Stimulated activated naive CD8-positive, alpha-beta T cell treated with anti-CD3 and anti-CD28 coated beads, Interleukin-15, amount 100 ng/mL, for 72 hours (primary cell): Measurements from ENCODE around the gene SLC35B1.
"Not testable (repeated sequence)": the region's sequence is repeated elsewhere in the genome, so short reads cannot be mapped to it uniquely, and the experiment has no call there.

Experiments
- ATAC-seq: fragments of 150-1000 bp; cut with Tn5 transposase; 2 replicates; pipeline ENCODE4 v1.10.0; 2021; ENCODE audit warnings: mild to moderate bottlenecking, moderate library complexity
- DNase-seq, 2 donors: peaks; one replicate each; pipeline ENCODE4 v3.0.0; 2021 to 2022
- H3K27ac Mint-ChIP-seq, 2 donors: one replicate each; pipeline ENCODE4 v1.8.0; 2022; ENCODE audit warnings: mild to moderate bottlenecking in 2 of 2, mixed read lengths in 2 of 2, moderate library complexity in 2 of 2
- H3K27me3 Mint-ChIP-seq: one replicate; pipeline ENCODE4 v1.8.0; 2022; ENCODE audit warnings: mixed read lengths
- H3K4me1 Mint-ChIP-seq: one replicate; pipeline ENCODE4 v1.8.0; 2022; ENCODE audit warnings: mild to moderate bottlenecking, mixed read lengths
- H3K4me3 Mint-ChIP-seq, 2 donors: one replicate each; pipeline ENCODE4 v1.8.0; 2022; ENCODE audit warnings: mild to moderate bottlenecking in 2 of 2, mixed read lengths in 2 of 2, moderate library complexity in 1 of 2
- H3K9me3 Mint-ChIP-seq, 2 donors: one replicate each; pipeline ENCODE4 v1.8.0; 2022; ENCODE audit warnings: mixed read lengths in 2 of 2

SLC35B1 gene

DNA sequence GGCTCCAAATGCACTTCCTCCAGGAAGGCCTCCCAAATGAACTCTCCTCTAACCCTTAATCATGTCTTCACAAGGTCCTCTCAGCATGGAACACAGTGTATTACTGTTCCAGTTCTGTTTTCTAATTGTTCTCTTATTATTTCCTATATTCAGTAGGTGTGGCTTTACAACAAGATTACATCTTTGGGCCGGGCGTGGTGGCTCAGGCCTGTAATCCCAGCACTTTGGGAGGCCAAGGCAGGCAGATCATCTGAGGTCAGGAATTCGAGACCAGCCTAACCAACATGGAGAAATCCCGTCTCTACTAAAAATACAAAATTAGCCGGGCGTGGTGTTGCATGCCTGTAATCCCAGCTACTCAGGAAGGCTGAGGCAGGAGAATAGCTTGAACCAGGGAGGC is 34.1 kb downstream of the SLC35B1 start:
- peak overlapping the region in 1 of 2 donors; percentile 43 for H3K27ac Mint-ChIP-seq
- not testable (repeated sequence) for H3K4me3 Mint-ChIP-seq, ATAC-seq, DNase-seq, H3K27me3 Mint-ChIP-seq, H3K9me3 Mint-ChIP-seq
- H3K4me1 Mint-ChIP-seq: peaks cover 68% of the 10 kb centered on the region

DNA sequence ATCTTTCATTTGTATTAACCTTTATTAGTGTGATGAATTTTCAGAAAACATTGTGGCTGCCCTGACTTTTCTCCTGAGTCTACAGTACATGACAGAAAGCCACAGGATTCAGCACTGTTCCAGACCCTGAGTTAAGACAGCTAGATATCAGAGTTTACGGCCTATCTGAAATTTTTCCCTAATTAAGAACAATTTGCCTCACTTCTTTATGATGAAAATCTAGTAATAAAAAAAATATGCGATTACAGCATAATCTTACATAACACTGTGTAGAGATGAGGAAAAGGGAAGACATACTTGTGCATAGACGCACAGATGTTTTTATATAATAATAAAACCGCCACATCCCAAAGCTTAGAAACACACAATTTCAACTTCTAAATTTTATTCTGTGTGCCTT is 37.1 kb downstream of the SLC35B1 start:
- ATAC-seq (no peak), DNase-seq (no peak)
- Mint-ChIP-seq H3K27ac (no peak overlapping the region), H3K9me3 (no peaks in the 10 kb centered on the region), H3K27me3 (no peaks in the 10 kb centered on the region), H3K4me1 (peaks cover 71% of the 10 kb centered on the region), H3K4me3 (no peak overlapping the region)

DNA sequence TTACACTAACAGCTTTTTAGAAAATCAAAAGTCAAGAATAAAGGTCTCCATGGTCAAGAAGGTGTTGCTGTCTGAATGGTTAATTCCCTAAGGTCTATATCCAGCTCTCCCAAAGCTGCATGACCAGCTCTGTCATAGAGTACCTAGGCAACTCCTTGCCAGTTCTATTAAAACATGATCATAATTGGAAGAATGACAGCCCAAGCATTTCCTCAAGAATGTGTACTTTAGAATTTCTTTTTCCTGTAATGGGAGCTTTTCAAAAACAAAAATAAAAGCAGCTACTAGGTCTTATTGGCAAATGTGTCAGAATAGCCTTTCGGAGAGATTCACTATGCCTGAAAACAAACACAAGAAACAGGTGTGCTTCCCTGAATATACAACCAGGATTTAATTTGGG is 37.8 kb downstream of the SLC35B1 start:
- H3K4me3 Mint-ChIP-seq: no peak overlapping the region
- H3K27ac Mint-ChIP-seq: no peak overlapping the region

DNA sequence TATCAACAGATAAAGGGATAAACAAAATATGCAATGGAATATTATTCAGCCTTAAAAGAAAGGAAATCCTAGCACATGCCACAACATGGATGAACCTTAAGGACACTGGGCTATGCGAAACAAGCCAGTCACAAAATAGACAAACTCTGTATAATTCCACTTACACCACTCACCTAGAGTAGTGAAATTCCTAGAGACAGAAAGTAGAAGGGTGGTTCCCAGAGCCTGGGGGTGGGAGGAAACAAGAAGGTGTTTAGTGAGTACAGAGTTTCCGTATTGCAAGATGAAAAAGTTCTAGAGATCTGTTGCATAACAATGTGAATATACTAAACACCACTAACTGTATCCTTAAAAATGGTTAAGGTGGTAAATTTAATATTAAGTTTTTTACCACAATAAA is 39.9 kb downstream of the SLC35B1 start:
- no peak overlapping the region for H3K4me3 Mint-ChIP-seq
- H3K9me3 Mint-ChIP-seq: no peaks in the 10 kb centered on the region
- H3K27me3 Mint-ChIP-seq: no peaks in the 10 kb centered on the region
- DNase-seq: no peak
- peak overlapping the region in 1 of 2 donors; percentile 13 for H3K27ac Mint-ChIP-seq
- no peak for ATAC-seq
- H3K4me1 Mint-ChIP-seq: peaks cover 66% of the 10 kb centered on the region

More for the DNA sequence above, 37.8 kb downstream of the SLC35B1 start:
- ATAC-seq: no peak
- H3K27me3 Mint-ChIP-seq: no peaks in the 10 kb centered on the region
- no peaks in the 10 kb centered on the region for H3K9me3 Mint-ChIP-seq
- DNase-seq: no peak
- H3K4me1 Mint-ChIP-seq: peaks cover 71% of the 10 kb centered on the region

DNA sequence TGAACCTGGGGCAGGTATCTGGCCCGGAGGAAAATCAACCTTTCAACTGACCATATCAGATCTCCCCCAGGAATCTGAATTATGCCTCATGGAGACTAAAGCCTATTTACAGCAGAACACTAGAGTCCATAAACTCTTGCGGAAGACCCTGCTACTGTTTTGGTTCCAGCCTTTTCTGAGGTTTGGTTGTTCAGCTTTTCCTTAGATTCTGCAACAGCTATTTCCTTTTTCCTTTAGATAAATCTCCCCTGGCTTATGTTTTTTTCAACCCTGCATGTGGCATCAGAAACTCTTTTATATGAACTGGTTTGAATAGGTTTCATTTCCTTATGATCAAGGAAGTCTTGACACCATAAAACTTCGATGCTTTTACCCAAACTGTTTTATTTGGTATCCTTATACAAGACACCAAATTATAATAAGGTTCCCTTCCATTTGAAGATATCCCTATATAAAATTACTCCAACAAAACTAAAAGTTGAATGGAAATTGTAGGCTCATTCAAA is 43.0 kb downstream of the SLC35B1 start:
- no peak overlapping the region for H3K4me3 Mint-ChIP-seq
- DNase-seq: no peak
- peaks cover 55% of the 10 kb centered on the region for H3K4me1 Mint-ChIP-seq
- no peak for ATAC-seq
- no peaks in the 10 kb centered on the region for H3K9me3 Mint-ChIP-seq
- H3K27me3 Mint-ChIP-seq: no peaks in the 10 kb centered on the region
- H3K27ac Mint-ChIP-seq: no peak overlapping the region

DNA sequence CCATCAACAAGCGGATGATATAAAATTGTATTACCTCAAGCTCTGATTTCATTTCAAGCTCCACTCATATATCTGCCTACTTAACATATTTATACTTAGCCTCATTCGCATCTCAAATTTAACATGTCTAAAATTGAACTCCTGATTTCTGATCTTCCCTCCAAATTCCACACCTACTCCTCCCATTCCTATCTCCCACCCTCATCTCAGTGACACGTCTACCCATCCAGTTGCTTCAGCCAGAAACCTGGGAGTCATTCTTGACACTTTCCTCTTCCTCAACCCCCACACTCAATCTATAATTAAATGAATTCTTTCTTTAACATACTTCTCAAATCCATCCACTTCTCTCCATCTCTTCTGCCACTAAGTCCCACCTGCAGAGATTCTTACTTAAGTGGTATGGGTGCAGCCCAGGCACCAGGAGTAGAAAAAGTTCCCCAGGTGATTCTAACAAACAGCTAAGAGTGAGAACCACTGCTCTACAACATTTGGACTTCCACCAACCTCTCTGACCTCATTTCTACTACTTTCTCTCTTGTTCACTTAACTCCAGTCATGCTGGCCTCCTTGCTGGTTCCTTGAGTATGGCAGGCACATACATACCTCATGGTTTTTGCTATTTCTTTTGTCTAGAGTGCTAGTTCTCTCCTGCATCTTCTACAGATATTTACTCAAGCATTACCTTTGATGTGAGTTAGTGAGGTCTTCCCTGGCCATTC is 47.9 kb downstream of the SLC35B1 start:
- H3K27me3 Mint-ChIP-seq: no peaks in the 10 kb centered on the region
- ATAC-seq (no peak), DNase-seq (no peak)
- peaks cover 44% of the 10 kb centered on the region for H3K4me1 Mint-ChIP-seq
- H3K4me3 Mint-ChIP-seq: no peak overlapping the region
- no peaks in the 10 kb centered on the region for H3K9me3 Mint-ChIP-seq
- no peak overlapping the region for H3K27ac Mint-ChIP-seq

DNA sequence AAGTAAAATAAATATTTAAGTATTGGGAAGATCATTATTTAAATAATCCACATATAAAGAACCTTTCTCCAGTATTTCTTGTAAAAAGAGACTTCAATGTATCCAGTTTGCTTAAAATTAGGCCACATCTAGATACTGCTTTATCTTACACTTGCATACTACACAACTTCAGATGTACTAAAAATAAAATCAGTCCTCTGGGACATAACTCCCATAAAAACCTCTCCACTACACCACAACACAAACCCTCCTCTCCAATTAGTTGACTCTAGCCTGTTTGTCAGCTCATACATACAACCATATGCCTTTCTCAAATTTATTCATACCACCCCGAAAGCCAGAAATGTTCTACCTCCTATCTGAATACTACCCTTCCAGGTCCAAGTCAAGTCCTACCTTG is 51.5 kb downstream of the SLC35B1 start:
- H3K27ac Mint-ChIP-seq: no peak overlapping the region

More for the DNA sequence above, 51.5 kb downstream of the SLC35B1 start:
- no peaks in the 10 kb centered on the region for H3K9me3 Mint-ChIP-seq
- no peak overlapping the region for H3K4me3 Mint-ChIP-seq
- ATAC-seq (no peak), DNase-seq (no peak)
- H3K4me1 Mint-ChIP-seq: peaks cover 46% of the 10 kb centered on the region
- H3K27me3 Mint-ChIP-seq: no peaks in the 10 kb centered on the region
